ENCODE data around the gene MPL.

MPL gene

DNA sequence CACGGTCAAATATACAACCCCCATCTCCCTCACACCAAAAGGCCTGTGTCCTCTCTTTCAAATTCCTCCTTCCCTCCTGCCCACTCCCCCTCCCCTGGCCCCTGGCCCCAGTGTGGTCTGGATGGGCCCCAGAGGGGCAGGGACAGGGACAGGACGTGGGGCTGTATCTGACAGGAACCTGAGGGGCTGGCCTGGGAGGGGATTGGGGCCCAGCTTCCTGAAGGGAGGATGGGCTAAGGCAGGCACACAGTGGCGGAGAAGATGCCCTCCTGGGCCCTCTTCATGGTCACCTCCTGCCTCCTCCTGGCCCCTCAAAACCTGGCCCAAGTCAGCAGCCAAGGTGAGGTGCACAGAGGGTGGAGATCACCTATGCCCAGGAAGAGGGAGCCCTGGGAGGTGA, at the start of gene MPL:
Gene MPL (plus strand): TSS at position 231 of the 400 bp plus-strand sequence. CDS start 31 bp downstream, at position 262.
- DNase-seq, result no peak

DNA sequence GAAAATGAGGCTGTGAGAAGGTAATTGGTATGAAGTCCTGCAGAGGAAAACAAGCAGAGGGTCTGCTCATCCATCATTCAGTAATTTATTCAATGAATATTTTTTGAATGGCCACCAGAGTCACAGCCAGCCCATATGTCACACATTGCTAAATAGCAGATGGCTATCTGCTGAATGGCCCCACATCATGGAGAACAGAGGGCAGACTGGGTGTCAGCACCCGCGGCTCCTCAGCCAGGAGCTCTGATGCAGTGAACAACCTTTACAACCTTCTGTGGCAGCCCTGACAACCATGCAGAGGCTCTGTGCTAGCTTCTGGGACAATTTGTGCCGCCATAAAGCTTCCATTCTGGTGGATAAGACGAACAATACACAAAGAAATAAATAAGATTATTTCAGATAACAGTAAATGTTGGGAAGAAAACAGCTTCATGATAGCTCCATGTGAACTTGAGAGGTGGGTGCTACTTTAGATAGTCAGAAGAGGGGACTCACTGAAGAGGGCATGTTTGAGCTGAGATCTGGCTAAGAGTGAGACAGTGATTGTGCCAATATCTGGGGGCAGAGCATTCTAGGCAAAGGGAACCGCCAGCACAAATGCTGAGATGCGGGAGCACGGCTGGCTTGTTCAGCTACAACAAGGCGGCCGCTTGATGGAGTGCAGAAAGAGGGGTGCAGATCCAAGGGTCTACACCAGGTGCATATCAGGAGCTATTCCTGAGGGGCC, 49.4 kb upstream of the MPL start:
- DNase-seq, result no peak

DNA sequence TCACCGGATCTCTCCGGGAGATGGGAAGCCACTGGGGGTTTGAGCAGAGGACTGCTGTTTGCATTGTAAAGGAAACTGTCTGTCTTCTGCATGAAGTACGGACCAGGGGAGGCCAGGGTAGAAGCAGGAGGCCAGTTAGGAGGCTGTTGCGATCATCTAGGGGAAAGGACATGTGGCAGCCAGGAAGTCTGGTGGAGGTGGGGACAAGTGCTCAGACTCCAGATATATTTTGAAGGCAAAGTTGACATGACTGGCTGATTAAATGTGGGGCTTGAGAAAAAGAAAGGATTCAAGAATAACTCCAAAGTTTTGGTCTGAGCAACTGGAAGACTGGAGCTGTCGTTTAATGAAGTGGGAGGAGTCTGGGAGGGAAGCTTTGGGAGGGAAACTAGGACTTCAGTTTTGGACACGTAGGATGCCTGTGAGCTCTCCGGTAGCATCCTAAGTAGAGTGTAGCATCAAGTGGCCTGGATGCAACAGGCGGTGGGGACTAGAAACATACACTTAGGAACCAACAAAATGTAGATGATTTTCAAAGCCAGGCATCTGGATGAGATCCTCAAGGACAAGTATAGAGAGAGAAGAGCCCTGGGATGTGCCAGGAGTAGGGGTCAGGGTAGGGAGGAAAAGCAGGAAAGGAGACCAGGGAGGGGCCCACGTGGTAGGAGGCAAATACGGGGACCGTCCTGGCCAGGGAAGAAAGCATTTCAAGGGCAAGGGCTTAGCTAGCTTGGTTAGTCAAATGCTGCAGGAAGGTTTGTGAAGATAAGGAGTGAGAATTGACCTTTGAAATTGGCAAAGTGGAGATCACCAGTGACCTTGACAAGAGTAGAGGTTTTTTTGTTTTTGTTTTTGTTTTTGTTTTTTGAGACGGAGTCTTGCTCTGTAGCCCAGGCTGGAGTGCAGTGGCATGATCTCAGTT, 48.6 kb upstream of the MPL start:
- no peak for DNase-seq

DNA sequence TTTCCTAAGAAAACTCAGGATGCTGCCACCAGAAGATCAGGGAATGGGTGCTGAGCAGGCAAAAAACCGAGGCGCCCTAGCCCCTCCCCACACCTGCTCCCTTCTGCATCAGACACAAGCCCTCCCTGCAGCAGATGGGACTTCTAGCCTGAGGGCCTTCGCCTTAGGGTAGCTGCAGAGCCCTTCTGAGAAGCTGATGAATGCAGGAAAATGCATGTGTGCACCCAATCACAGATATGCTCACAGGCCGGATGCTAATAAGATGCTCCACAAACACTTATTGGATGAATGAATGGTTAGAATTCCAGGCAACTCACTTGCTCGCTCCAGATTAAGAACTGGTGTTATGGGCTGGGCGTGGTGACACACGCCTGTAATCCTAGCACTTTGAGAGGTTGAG, 45.4 kb upstream of the MPL start:
- DNase-seq, result no peak

- no peak for DNase-seq
Observed at GRCh38 chr1:43292679-43293078, 44.9 kb upstream of the MPL start.

GRCh38 chr1:43293176-43293575, 44.4 kb upstream of the MPL start:
- DNase-seq, result no peak

GRCh38 chr1:43293896-43294760, 43.5 kb upstream of the MPL start:
- no peak for DNase-seq

DNA sequence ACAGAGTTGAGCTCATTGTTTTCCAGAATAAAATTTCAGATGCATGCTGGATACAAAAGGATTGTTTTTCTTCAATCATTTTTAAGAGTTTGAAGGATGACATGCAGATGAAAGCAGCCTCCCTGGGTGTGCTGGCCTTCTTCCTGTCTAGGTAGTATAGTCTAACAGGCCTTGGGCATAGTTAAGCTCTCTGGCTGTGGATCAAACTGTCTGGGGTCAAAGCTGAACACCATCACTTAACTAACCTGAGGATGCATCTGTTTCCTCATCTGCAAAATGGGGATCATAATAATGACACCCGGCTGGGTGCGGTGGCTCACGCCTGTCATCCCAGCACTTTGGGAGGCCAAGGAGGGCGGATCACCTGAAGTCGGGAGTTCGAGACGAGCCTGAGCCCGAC, 42.9 kb upstream of the MPL start:
- DNase-seq, result no peak

DNA sequence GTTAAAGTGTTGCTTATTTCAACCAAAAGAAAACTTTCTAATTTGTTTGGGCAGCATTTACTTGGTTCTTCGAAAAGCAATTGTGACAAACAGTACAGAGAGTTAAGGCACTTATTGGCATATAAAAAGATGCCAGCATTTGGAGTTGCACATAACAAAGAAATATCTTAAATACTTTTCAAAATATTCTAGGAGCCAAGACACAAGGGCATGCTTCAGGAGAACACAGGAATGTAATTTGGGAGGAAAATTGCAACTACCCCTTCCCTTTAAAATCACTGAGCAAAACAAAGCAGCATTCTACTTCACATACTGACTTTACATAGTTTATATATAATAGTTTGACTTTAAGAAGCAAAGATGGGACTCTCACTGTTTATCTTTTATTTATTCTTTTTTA, 41.4 kb upstream of the MPL start:
- no peak for DNase-seq

- no peak for DNase-seq
Observed at GRCh38 chr1:43298055-43298454, 39.6 kb upstream of the MPL start.

- no peak for DNase-seq
Observed at GRCh38 chr1:43299101-43299500, 38.5 kb upstream of the MPL start.

DNA sequence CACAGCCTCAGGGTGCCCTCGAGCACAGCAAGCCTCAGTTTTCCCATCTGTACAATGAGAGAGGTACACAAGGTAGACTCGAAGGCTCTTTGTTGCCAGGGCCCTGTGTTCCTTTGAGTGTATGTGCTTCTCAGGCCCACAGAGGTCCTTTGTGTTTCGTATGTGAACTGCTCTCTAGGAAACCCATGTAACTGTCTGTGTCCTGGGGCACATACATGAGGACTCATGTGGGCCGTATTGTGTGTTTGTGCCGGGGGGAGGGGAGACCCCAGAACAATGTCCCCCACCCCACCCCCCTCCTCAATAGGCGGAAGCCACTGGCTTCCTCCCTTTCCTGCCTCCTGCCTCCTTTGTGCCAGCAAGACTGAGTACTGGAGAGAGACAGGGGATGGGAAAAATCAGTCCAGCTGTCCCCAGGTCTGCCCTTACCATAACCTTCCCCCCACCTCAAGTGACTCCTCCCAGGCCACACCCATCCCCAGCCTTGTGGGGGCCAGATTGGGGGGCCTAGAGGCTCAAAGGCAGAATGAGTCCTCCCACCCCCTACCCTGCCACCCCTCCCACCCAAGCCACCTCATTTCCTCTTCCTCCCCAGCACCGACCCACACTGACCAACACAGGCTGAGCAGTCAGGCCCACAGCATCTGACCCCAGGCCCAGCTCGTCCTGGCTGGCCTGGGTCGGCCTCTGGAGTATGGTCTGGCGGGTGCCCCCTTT, 37.1 kb upstream of the MPL start, which contains the start of gene TIE1:
Gene TIE1 (plus strand): TSS at position 605 of the 717 bp plus-strand sequence. CDS start 90 bp downstream, at position 695.
- DNase-seq, result no peak

DNA sequence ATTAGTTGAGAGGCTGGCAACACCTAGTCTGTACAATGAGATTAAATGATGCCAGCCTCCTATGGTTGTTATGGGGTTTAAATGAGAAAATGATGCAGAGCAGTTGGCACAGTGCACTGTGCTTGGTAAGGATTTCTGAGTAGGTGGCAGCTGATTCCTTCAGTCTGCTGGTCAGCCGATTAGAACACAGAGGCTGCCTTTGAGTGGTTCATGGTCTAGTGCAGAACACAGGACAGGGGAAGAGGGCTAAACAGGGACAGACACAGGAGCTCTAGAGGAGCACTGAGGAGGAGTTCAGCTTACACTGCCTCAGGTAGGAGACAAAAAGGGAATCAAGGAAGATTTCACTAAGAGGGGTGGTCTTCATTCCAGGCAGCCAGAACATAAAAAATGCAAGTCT, 35.4 kb upstream of the MPL start:
- no peak for DNase-seq

DNA sequence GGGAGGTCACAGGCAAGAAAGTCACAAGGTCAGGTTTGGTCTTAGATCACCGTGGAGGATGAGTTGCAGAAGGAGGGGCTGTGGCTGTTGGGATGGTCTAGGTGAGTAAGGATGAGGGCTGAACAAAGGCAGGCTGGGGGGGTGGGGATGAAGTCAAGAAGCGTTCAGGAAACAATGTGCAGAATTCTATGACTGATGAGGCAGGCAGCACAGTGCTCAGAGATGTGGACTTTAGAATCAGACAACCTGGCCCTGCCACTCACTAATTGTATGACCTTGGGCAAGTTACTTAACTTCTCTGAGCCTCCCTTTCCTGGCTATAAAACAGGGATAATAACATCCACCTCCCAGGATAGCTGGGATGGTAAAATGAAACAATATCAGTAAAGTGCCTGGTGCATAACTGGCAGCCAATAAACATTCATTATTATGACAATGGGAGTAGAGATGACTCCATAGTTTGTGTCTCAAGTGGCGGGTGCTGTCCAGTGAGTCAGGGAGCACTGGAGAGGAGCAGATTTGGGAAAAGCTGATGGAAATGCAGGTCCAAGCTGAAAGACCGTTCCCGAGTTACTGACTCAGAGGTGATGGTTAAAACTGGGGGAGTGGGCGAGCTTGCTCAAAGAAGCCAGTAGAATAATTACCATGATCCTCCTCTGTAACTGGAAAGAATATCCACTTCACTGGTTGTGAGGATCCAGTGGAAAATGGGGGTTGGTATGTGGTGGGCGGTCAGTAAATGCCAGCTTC, 34.7 kb upstream of the MPL start:
- no peak for DNase-seq

DNA sequence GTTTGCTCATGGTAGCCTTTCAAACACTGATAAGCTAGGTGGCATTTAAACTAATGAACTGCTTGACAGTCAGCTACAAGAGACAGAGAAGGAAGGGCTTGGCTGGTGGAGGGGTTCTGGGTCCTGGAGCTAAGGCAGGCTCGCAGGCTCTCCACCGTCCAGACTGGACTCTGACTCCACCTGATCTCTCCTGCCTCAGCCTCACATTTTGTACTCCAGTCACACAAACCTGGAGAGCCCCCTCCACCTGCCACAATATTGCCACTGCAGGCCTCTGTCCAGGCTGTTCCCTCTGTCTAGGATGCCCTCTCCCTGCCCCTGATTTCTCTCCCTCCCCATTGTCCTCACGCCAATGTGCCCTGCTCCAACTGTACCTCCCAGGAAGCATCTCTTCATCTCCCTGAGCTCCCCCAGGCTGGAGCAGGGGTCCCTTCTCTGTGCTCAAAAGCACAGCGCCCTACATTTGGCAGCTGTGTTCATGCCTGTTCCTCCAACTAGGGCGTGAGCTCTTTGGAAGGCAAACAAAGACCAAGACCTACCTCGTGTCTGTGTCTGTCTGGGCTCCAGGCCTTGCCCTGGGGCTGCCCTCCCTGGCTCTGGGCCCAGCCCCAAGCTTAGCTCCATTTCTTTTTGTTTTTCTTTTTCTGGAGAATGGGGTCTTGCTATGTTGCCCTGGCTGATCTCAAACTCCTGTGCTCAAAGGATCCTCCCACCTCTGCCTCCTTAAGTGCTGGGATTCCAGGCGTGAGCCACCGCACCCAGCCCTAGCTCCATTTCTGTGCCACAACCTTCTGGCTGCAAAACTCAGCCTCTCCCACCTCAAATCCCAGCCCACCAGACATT, 33.9 kb upstream of the MPL start:
- no peak for DNase-seq

- no peak for DNase-seq
Observed at GRCh38 chr1:43304314-43304681, 33.3 kb upstream of the MPL start.

- DNase-seq, result no peak
Observed at GRCh38 chr1:43304771-43305300, 32.8 kb upstream of the MPL start.

GRCh38 chr1:43305461-43305860, 32.2 kb upstream of the MPL start:
- no peak for DNase-seq

- no peak for DNase-seq
Observed at GRCh38 chr1:43305926-43306687, 31.5 kb upstream of the MPL start.

Measured in CD4-positive, alpha-beta T cell treated with Interleukin-4 for 4 hours (primary cell).